IPS DF 6.9 (cell line): ENCODE results near the gene ASPRV1.

Experiments used
- DNase-seq: peaks from one replicate; pipeline ENCODE4 v3.0.0-alpha.2; 2013; ENCODE audit warnings: low read depth, low spot score
- H3K27ac ChIP-seq: one replicate; pipeline ENCODE4 v1.5.1; 2013; ENCODE audit warnings: low read length, control low read depth
- H3K27me3 ChIP-seq: 2 replicates; pipeline ENCODE4 v1.6.1; 2013; ENCODE audit warnings: mild to moderate bottlenecking, low read length; ENCODE audit not compliant: control insufficient read depth, insufficient read depth
- H3K36me3 ChIP-seq: 2 replicates; pipeline ENCODE4 v1.6.1; 2013; ENCODE audit warnings: low read length; ENCODE audit not compliant: control insufficient read depth, insufficient read depth
- H3K4me1 ChIP-seq: 2 replicates; pipeline ENCODE4 v1.6.1; 2013; ENCODE audit warnings: low read length; ENCODE audit not compliant: control insufficient read depth, insufficient read depth
- H3K4me3 ChIP-seq: 2 replicates; pipeline ENCODE4 v1.5.1; 2013; ENCODE audit warnings: mild to moderate bottlenecking, low read length
- H3K9me3 ChIP-seq: 2 replicates; pipeline ENCODE4 v1.6.1; 2013; ENCODE audit warnings: low read length, inconsistent platforms; ENCODE audit not compliant: control insufficient read depth, insufficient read depth
- WGBS: extraction: QIAGEN DNeasy Blood & Tissue Kit; methylation state at CpG from one replicate; pipeline ENCODE4 v1.1.7; 2013; ENCODE audit warnings: mixed read lengths, missing lambda C conversion rate; ENCODE audit not compliant: insufficient read length, insufficient coverage; 5-methylcytosine and 5-hydroxymethylcytosine counted together

Gene ASPRV1

DNA sequence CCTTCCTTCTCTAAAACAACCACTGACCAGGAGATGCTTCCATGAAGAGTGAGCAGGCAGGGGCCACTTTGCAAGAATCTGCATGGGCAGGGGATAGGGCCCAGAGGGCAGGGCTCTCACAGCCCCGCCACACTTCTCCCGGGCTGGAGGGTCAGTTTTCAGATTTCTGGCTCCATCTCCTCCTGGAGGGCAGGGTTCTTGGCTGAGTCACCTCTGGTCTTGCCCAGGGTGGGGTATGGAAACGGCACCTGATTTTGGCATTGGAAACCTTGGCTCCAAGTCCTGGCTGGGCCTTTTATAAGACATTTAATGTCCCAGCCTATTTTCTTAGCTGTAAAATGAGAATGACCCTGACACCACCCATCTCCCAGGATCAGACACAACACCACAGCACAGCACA lies 27.6 kb upstream of the ASPRV1 start:
- Histone ChIP-seq H3K36me3 (no peaks in the 10 kb centered on the region), H3K4me1 (no peaks in the 10 kb centered on the region), H3K9me3 (no peaks in the 10 kb centered on the region), H3K27me3 (no peaks in the 10 kb centered on the region), H3K4me3 (no peak overlapping the region), H3K27ac (no peak overlapping the region)
- no peak for DNase-seq
- no CpG with 5 or more reads among the region's 3 CpGs for WGBS

DNA sequence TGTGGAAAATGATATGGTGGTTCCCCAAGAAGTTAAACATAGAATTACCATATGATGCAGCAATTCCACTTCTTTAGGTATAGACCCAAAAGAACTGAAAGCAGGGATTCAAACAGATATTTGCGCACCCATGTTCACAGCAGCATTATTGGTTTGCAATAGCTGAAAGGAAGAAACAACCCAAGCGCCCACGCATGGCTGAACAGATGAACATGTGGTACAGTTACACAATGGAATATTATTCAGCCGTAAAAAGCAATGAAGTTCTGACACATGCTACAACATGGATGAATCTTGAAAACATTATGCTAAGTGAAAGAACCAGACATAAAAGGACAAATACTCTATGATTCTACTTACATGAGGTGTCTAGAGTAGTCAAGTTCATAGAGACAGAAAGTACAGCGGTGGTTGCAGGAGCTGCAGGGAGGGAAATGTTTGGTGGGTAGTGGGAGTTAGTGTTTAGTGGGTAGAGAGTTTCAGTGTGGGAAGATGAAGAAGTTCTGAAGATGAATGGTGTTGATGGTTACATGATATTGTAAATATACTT lies 26.7 kb upstream of the ASPRV1 start:
- DNase-seq: no peak
- WGBS: no CpG with 5 or more reads among the region's 5 CpGs
- no peaks in the 10 kb centered on the region for H3K4me1 ChIP-seq

DNA sequence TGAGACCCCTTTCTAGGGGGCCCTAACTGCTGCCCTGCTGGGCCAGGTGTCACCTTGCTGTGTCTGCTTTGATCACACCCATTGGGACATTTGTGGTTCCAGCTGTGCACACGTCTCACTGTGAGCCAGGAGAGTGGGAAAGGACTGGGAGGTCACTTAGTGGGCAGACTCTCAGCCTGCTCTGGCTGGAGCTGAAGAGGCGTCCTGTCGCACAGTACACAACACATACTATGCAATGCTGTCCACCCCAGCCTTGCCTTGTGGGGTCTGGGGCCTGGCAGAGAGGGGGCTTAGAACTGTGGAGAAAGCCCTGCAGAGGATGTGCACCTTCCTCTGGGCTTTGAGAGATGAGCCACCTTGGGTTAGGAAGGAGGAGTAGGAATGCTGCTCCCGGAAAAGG lies 25.3 kb upstream of the ASPRV1 start:
- DNase-seq: no peak
- Histone ChIP-seq H3K4me3 (no peak overlapping the region), H3K27me3 (no peaks in the 10 kb centered on the region), H3K36me3 (no peaks in the 10 kb centered on the region), H3K27ac (no peak overlapping the region), H3K4me1 (no peaks in the 10 kb centered on the region), H3K9me3 (no peaks in the 10 kb centered on the region)
- no CpG with 5 or more reads among the region's 4 CpGs for WGBS

More for the DNA sequence above, 26.7 kb upstream of the ASPRV1 start:
- Histone ChIP-seq H3K27ac (no peak overlapping the region), H3K4me3 (no peak overlapping the region), H3K36me3 (no peaks in the 10 kb centered on the region), H3K9me3 (no peaks in the 10 kb centered on the region), H3K27me3 (no peaks in the 10 kb centered on the region)

DNA sequence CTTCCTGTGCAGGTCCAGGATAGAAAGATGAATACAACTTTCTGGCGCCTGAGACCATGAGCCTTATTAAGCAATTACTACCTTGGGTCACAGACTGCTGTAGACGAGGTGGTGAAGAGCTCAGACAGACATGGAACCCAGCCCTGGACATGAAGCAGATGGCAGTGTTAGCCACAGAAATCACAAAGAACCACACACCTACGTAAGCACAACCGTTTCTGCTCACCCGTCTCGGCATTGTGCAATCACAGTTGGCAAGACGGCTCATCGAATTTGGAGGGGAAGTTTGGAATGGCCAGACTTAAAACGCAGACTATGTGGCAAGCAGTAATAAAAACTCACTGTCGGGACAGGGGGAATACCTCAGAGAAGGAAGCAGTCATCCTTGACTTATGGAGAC lies 24.3 kb upstream of the ASPRV1 start:
- Histone ChIP-seq H3K4me3 (no peak overlapping the region), H3K27me3 (no peaks in the 10 kb centered on the region), H3K36me3 (no peaks in the 10 kb centered on the region), H3K4me1 (no peaks in the 10 kb centered on the region), H3K9me3 (no peaks in the 10 kb centered on the region), H3K27ac (no peak overlapping the region)
- no CpG with 5 or more reads among the region's 10 CpGs for WGBS
- DNase-seq: no peak

DNA sequence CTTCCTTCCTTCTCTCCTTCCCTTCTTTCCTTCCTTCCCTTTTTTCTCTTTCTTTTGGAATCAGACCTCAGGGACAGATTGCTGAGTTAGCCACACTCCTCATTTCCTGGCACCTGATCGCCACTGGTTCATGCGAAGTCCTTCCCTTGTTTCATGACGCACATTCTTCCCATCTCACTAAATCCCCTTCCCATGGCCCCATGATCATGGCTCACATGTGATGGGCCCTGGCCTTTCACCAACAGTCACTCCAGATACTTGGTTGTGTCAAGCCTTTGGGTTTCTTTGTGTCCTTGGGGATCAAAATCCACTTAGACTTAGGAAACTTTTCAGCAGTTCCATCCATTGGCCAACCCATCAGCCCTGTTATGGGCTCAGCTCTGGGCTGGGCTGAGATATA lies 23.8 kb upstream of the ASPRV1 start:
- H3K4me3 ChIP-seq: no peak overlapping the region
- no peaks in the 10 kb centered on the region for H3K4me1 ChIP-seq
- H3K9me3 ChIP-seq: no peaks in the 10 kb centered on the region
- H3K27ac ChIP-seq: no peak overlapping the region
- WGBS: no CpG with 5 or more reads among the region's 3 CpGs
- DNase-seq: no peak
- H3K36me3 ChIP-seq: no peaks in the 10 kb centered on the region
- H3K27me3 ChIP-seq: no peaks in the 10 kb centered on the region

DNA sequence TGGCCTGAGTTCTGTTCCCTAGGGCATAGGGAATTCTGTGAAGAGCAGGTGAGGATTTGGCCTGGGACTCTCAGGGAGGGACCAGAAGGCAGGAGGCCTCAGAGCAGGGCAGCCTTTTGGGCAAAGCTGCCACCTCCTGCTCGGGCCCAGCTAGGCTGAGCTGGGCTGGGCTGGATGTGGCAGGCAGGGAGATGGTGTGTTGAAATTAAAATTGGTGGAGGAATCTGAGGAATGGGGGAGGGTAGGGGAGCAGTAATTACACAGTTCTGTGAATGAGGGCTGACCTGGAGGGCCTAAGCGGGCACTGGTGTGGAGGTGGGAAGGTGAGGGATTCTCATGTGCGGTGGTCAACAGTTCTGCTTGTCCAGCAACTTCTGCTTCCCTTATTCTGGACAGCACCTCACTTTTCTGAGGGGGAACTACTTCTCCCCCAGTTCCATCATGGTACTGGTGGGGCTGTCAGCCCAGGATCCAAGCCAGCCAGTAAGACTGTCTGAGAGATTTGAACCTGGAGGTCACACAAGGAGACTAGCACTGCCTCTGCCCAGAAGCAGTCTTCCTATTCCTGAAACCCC lies 22.0 kb upstream of the ASPRV1 start:
- WGBS: no CpG with 5 or more reads among the region's 3 CpGs
- no peaks in the 10 kb centered on the region for H3K27me3 ChIP-seq
- no peaks in the 10 kb centered on the region for H3K36me3 ChIP-seq
- H3K27ac ChIP-seq: no peak overlapping the region
- H3K9me3 ChIP-seq: no peaks in the 10 kb centered on the region
- H3K4me3 ChIP-seq: no peak overlapping the region
- no peak for DNase-seq
- no peaks in the 10 kb centered on the region for H3K4me1 ChIP-seq

DNA sequence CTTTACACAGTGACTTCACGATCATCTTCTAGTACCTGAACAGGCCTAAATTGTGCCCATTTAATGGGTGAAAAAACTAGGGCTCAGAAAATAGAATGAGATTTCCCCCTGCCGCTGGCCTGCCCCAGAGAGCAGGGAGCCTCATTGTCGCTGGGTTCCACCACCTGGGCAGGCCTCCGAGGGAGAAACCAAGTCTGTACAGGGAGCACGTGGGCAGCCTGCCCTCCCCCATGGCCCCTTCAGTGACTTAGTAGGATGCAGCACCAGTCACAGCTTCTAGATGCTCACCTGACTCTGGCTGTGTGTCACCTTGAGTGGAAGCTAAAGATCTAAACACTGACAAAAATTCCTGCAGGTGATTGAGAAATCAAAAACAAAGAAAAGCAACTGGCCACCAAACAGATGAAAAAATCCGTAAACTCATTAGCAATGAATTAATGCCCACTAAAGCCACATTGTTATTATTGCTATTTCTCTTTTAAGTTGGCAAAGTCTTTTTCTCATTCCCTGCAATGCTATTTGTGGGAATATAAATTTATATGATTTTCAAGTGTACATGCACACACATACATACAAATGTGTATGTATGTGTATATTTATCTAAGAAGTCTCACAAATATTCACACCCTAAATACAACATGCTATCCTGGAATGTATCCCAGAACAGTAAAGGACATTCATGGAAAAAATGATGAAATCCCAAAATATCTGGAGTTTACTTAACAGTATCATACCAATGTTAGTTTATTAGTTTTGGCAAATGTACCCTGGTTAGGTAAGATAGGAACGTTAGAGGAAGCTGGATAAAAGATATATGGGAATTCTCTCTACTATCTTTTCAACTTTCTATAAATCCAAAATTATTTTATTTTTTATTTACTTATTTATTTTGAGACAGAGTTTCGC lies 18.7 kb upstream of the ASPRV1 start:
- WGBS: no CpG with 5 or more reads among the region's 8 CpGs
- Histone ChIP-seq H3K9me3 (no peaks in the 10 kb centered on the region), H3K4me1 (no peaks in the 10 kb centered on the region), H3K27me3 (no peaks in the 10 kb centered on the region), H3K36me3 (no peaks in the 10 kb centered on the region), H3K4me3 (no peak overlapping the region), H3K27ac (no peak overlapping the region)
- DNase-seq: no peak

DNA sequence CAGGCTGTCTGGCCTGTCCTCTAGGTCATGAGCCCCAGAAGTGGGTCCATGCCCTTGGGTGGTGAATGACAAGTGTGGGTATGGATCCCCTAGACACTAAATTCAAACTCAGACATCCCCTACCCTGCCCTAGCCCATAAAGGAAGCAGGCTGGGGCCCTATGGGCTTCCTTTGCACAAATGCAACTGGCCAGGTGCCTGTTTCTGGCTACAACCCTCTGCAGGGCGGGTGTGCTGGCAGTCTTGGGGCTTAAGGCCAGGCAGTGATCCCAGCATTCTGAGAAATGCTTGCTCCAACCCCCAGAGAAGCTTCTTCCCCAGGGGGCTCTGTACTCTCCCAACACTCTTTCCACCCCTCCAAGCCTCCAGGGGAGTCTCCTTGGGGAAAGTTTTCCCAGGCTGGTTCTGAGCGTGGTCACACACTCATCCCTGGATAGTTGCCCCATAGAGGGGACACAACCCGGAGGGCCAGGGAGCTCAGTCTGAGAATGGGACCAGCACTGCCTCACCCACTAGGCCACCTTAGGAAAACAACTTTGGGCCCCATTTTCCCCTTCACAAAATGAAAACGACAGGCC lies 16.6 kb upstream of the ASPRV1 start:
- Histone ChIP-seq H3K27me3 (no peaks in the 10 kb centered on the region), H3K4me3 (no peak overlapping the region), H3K36me3 (no peaks in the 10 kb centered on the region), H3K9me3 (no peaks in the 10 kb centered on the region), H3K4me1 (no peaks in the 10 kb centered on the region), H3K27ac (no peak overlapping the region)
- no peak for DNase-seq
- no CpG with 5 or more reads among the region's 4 CpGs for WGBS

DNA sequence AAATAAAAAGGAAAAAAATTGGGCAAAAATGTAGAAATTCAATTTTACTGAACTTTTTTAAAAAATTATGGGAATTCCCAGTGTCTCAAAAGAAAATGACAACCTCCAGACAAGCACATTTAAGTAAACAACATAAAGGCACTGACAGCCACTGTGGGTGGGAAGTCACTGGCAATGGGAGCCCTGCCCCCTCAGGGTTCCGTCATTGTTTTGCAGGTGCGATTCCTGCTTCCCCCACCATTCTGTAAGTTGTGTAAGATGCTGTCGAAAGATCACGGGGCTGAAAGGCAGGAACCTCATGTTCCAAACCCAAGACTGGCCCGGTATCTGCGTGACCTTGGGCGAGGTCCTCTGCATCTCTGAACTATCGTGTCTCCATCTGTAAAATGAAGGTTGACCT lies 15.8 kb upstream of the ASPRV1 start:
- Histone ChIP-seq H3K4me1 (no peaks in the 10 kb centered on the region), H3K4me3 (no peak overlapping the region), H3K27ac (no peak overlapping the region), H3K9me3 (no peaks in the 10 kb centered on the region), H3K36me3 (no peaks in the 10 kb centered on the region), H3K27me3 (no peaks in the 10 kb centered on the region)
- WGBS: no CpG with 5 or more reads among the region's 8 CpGs
- no peak for DNase-seq

DNA sequence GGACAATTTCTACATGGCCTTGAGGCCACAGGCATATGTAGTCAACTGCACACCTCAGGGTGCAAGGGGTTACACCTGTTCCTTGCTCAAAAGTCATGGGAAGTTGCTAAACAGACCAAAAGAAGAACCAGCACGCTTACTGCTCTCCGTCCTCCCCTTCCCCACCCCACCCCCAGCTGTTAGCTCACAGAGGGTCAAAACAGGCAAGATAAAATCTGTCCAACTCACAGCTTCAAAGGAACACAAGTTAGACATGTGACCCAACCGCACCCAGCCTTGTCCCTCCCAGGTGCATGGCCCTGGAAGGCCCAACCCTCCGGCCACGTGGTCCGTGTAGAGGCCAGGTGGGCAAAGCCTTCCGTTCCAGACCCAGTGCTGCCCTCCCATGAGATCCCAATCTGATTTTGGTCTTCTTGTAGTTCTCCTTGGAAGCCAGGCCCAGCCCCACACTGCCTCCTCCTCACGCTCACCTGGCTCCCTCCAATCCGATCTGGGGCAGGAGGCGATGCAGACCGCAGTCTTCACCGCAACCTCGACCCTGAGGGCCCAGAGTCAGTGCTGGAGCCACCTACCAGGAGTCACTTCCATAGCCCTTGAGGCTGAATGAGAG lies 14.5 kb upstream of the ASPRV1 start:
- DNase-seq: no peak
- Histone ChIP-seq H3K4me1 (no peaks in the 10 kb centered on the region), H3K9me3 (no peaks in the 10 kb centered on the region), H3K36me3 (no peaks in the 10 kb centered on the region), H3K27ac (no peak overlapping the region), H3K27me3 (no peaks in the 10 kb centered on the region), H3K4me3 (no peak overlapping the region)
- no CpG with 5 or more reads among the region's 13 CpGs for WGBS
